KOPT-K1 (cell line): ENCODE measurements around the gene FOXF1.

Experiments used
- H3K27ac ChIP-seq: fragments of 200-600 bp; sonication (generic); 2 replicates; pipeline ENCODE4 v1.5.1; 2016; ENCODE audit warnings: antibody characterized with exemption, mild to moderate bottlenecking, low read depth, low read length; ENCODE audit not compliant: poor library complexity, severe bottlenecking
- H3K36me3 ChIP-seq: fragments of 200-600 bp; sonication (generic); 2 replicates; pipeline ENCODE4 v1.5.1; 2017; ENCODE audit warnings: antibody characterized with exemption, mild to moderate bottlenecking, low read length, moderate library complexity; ENCODE audit not compliant: insufficient read depth
- H3K9me3 ChIP-seq: fragments of 200-600 bp; sonication (generic); 2 replicates; pipeline ENCODE4 v1.5.1; 2017; ENCODE audit warnings: antibody characterized with exemption, low read length, mild to moderate bottlenecking; ENCODE audit not compliant: insufficient read depth, poor library complexity, severe bottlenecking

FOXF1 gene

GRCh38 chr16:86510465-86511261, at the start of gene FOXF1:
TSS of gene FOXF1 (plus strand) at chr16:86510527. CDS start at chr16:86510570, 43 bp downstream.
- no peak within 1 kb of the TSS for H3K27ac ChIP-seq
- no peaks in the 10 kb centered on the region for H3K9me3 ChIP-seq
- no peaks in the 10 kb centered on the region for H3K36me3 ChIP-seq

- Histone ChIP-seq H3K27ac (no peak overlapping the region), H3K9me3 (no peaks in the 10 kb centered on the region), H3K36me3 (no peaks in the 10 kb centered on the region)
Observed at GRCh38 chr16:86461037-86461436, 49.3 kb upstream of the FOXF1 start.

- H3K27ac ChIP-seq = no peak overlapping the region
- H3K9me3 ChIP-seq = no peaks in the 10 kb centered on the region
Observed at GRCh38 chr16:86462334-86463084, 47.8 kb upstream of the FOXF1 start.

GRCh38 chr16:86464044-86464443, 46.3 kb upstream of the FOXF1 start:
- Histone ChIP-seq H3K9me3 (no peaks in the 10 kb centered on the region), H3K27ac (no peak overlapping the region), H3K36me3 (no peaks in the 10 kb centered on the region)

More at GRCh38 chr16:86462334-86463084, 47.8 kb upstream of the FOXF1 start:
- H3K36me3 ChIP-seq = no peaks in the 10 kb centered on the region

GRCh38 chr16:86465434-86465833, 44.9 kb upstream of the FOXF1 start:
- Histone ChIP-seq H3K36me3 (no peaks in the 10 kb centered on the region), H3K9me3 (no peaks in the 10 kb centered on the region), H3K27ac (no peak overlapping the region)

- Histone ChIP-seq H3K27ac (no peak overlapping the region), H3K9me3 (peaks cover 1% of the 10 kb centered on the region), H3K36me3 (no peaks in the 10 kb centered on the region)
Observed at GRCh38 chr16:86466696-86467406, 43.5 kb upstream of the FOXF1 start.

GRCh38 chr16:86467490-86467889, 42.8 kb upstream of the FOXF1 start:
- Histone ChIP-seq H3K9me3 (peaks cover 8% of the 10 kb centered on the region), H3K36me3 (no peaks in the 10 kb centered on the region), H3K27ac (no peak overlapping the region)

GRCh38 chr16:86470964-86471363, 39.4 kb upstream of the FOXF1 start:
- Histone ChIP-seq H3K9me3 (peaks cover 10% of the 10 kb centered on the region), H3K27ac (no peak overlapping the region), H3K36me3 (no peaks in the 10 kb centered on the region)

GRCh38 chr16:86471896-86472295, 38.4 kb upstream of the FOXF1 start:
- H3K36me3 ChIP-seq = no peaks in the 10 kb centered on the region
- H3K9me3 ChIP-seq = peaks cover 10% of the 10 kb centered on the region
- no peak overlapping the region for H3K27ac ChIP-seq

- Histone ChIP-seq H3K27ac (no peak overlapping the region), H3K9me3 (peaks cover 10% of the 10 kb centered on the region), H3K36me3 (no peaks in the 10 kb centered on the region)
Observed at GRCh38 chr16:86472366-86472765, 38.0 kb upstream of the FOXF1 start.

- Histone ChIP-seq H3K9me3 (peaks cover 6% of the 10 kb centered on the region), H3K36me3 (no peaks in the 10 kb centered on the region), H3K27ac (no peak overlapping the region)
Observed at GRCh38 chr16:86476956-86477534, 33.3 kb upstream of the FOXF1 start.

- Histone ChIP-seq H3K27ac (no peak overlapping the region), H3K9me3 (peaks cover under 1% of the 10 kb centered on the region), H3K36me3 (no peaks in the 10 kb centered on the region)
Observed at GRCh38 chr16:86477642-86478041, 32.7 kb upstream of the FOXF1 start.

- no peak overlapping the region for H3K27ac ChIP-seq
- H3K36me3 ChIP-seq = no peaks in the 10 kb centered on the region
- H3K9me3 ChIP-seq = peaks cover 5% of the 10 kb centered on the region
Observed at GRCh38 chr16:86478779-86479178, 31.5 kb upstream of the FOXF1 start.

- Histone ChIP-seq H3K36me3 (no peaks in the 10 kb centered on the region), H3K9me3 (peaks cover 12% of the 10 kb centered on the region), H3K27ac (no peak overlapping the region)
Observed at GRCh38 chr16:86479419-86479818, 30.9 kb upstream of the FOXF1 start.

- H3K9me3 ChIP-seq = peaks cover 16% of the 10 kb centered on the region
- H3K27ac ChIP-seq = no peak overlapping the region
- no peaks in the 10 kb centered on the region for H3K36me3 ChIP-seq
Observed at GRCh38 chr16:86480444-86480843, 29.9 kb upstream of the FOXF1 start.
